Ammon's horn (tissue), 1 donor: ENCODE results near the gene SLC6A1.

ENCODE experiments used
- DNase-seq: peaks from one replicate; pipeline ENCODE4 v3.0.0-alpha.2; 2016; ENCODE audit warnings: low spot score

The SLC6A1 gene

DNA sequence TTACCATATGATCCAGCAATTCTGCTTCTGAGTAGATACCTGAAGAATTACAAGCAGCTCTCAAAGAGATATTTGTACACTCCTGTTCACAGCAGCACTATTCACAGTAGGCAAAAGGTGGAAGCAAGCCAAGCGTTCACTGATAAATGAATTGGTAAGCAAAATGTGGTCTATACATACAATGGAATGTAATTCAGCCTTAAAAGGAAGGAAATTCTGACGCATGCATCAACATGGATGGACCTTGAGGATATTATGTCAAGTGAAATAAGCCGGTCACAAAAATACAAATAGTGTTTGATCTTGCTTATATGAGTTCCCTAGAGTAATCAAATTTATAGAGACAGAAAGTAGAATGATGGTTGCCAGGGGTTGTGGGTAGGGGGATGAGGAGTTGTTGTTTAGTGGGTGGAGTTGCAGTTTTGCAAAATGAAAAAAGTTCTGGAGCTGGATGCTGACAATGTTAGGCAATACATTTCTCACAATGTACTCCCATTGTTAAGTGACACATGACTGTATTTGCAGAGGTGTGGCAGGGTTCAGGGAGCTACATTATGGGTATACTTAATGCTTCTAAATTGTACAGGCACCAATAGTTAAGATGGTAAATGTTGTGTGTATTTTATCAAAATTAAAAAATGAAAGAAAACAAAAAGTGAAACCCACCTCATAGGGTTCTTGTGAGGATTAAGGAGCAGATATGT is 26.7 kb downstream of the SLC6A1 start:
- no peak for DNase-seq

- DNase-seq, result no peak
Measured at GRCh38 chr3:11020764-11021163, 28.2 kb downstream of the SLC6A1 start.

- DNase-seq, result peak; percentile 84
Measured at GRCh38 chr3:11021611-11022011, 29.1 kb downstream of the SLC6A1 start.

- no peak for DNase-seq
Measured at GRCh38 chr3:11022115-11022514, 29.6 kb downstream of the SLC6A1 start.

DNA sequence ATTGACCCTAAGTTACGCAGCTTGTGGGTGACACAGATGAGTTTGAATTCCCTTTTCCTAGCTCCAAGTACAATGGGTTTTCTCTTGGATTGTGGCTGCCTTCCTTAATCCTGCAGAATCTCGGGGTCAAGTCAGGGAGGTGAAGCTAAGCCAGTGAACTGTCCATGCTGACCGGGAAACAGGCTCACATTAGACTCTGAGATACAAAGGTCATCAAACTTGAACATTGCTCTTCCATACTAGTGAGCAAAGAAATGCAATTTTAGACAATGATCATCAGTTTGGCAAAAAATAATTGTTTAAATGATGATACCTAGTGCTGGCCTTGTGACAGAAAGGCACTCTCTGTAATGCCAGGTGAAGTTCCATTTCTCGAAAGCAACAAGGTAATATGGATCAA is 31.6 kb downstream of the SLC6A1 start:
- no peak for DNase-seq

- DNase-seq, result no peak
Measured at GRCh38 chr3:11029948-11030347, 37.4 kb downstream of the SLC6A1 start.

- DNase-seq, result no peak
Measured at GRCh38 chr3:11033871-11034270, 41.3 kb downstream of the SLC6A1 start.

GRCh38 chr3:11034309-11034985 is 41.9 kb downstream of the SLC6A1 start:
- DNase-seq, result no peak

GRCh38 chr3:11035757-11036505 is 43.4 kb downstream of the SLC6A1 start:
- no peak for DNase-seq

DNA sequence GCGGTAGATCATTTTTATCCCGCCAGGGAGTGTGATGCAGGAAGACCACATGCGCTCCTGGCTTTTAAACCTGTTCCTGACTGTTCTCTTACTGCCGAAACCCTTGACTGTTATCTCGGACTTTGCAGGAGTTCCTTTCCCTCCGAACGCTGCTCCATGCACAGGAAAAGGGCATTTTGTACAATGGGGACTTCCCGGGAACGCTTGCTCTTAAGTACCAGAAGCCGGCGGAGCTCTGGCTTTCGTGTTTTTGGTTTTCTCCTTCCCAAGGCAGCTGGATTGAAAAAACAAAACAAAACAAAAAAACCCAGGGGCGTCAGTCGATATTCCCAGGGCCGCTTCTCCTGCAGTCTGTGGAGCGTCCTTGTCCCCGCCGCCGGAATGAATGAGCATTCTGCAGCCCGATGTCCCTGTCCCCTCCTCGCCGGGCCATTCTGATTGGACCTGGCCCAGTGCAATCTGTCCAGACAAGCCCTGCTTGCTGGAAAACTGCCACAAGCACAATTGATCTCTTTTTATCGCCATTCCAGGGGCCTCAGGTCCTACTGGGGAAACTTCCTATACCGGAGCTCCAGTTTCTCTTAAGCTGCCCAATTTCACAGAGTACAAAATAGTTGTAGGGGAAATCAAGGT is 44.8 kb downstream of the SLC6A1 start:
- DNase-seq, result peak; percentile 53

- DNase-seq, result no peak
Measured at GRCh38 chr3:11037976-11038375, 45.4 kb downstream of the SLC6A1 start.

DNA sequence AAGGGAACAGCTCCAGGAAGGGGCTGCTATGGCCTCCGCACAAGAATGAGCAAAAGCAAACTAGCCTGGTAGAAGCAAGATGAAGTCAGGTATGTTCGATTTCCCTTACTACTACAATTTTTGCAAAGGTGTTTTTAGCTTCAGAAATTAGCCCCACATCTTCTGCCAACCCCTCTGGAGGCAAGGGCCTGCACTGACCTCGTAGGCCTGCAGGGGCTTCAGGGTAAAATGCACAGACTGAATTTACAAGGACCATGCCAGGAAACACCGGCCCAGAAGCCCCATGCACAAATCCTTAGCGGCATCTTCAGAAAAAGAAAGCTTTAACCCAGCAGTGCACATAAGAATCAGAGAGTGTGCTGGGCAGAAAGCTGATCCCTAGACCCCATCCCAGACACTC is 53.0 kb downstream of the SLC6A1 start:
- DNase-seq, result no peak

- no peak for DNase-seq
Measured at GRCh38 chr3:11047500-11047899, 55.0 kb downstream of the SLC6A1 start.

GRCh38 chr3:11050666-11051323 is 58.2 kb downstream of the SLC6A1 start:
- DNase-seq, result no peak

GRCh38 chr3:11053926-11054503 is 61.5 kb downstream of the SLC6A1 start:
- DNase-seq, result no peak

DNA sequence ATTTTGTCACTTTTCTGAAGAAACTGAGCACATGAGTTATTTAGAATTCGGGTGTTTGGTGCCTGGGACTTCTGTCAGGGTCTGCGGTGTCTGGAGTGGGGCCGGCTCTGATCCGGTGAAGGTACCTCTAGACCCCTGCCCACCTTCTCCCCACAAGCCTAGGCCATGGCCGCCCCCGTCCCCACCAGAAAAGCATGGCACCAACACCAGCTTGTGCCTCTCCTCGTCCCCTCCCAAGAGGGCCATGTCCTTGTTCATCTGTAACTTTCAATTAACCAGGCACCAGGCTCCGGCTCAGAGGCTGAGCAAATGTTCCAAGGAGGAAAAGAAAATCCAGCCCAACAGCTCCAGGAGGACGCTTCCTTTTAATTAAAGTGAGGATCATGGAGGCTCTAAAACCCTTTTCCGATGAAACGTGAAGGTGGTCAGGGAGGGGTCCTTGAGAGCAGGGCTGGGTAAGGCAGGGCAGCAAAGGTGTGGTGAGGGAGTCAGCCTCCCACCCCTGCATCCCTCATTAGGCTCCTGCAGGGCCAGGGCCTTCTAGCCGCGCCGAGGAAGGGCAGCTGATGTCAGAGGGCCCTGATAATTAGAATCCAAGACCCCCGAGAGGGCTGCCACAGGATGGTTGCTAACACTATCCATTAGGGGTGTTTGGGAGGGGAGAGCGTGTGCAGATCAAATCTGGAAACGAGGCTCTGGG is 62.3 kb downstream of the SLC6A1 start:
- no peak for DNase-seq

DNA sequence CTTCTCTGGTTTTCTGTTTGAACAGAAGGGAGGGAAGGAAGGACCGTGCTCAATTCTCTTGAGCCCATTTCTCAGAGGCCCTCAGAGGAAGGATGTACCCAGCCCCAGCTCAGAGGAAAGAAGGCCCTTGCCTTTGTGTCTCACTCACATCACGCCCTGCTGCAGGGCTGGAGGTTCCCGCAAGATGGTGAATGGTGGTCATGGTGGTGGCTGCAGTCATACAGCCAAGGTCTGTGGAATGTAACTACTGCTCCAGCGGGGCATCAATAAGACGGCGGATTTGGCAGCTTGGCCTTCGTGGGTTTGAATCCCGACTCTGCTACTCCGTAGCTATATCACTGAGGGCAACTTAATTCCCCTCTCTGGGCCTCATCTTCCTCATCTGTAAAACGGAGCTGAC is 62.9 kb downstream of the SLC6A1 start:
- no peak for DNase-seq

GRCh38 chr3:11056531-11057050 is 64.0 kb downstream of the SLC6A1 start:
- no peak for DNase-seq

DNA sequence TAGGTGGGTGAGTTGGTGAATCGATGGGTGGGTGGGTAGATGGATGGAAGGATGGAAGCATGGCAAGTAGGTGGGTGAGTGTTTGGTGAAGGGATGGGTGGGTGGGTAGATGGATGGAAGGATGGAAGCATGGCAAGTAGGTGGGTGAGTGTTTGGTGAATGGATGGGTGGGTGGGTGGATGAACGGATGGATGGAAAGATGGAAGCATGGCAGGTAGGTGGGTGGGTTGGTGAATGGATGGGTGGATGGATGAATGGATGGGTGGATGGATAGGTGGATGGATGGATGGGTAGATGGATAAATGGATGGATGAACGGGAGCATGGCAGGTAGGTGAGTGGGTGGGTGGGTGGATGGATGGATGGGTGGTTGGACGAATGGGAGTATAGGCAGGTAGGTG is 65.1 kb downstream of the SLC6A1 start:
- no peak for DNase-seq

- peak; percentile 86 for DNase-seq
Measured at GRCh38 chr3:11059090-11059798, 66.7 kb downstream of the SLC6A1 start.
